PFSK-1 (cell line): ENCODE results near the gene RBPMS2. TPM values are rescaled to one million over a fixed set of nuclear protein-coding genes. Genes with fewer than 3 reads are reported as not detected.

Experiments
- FOXP2 ChIP-seq: optimal IDR thresholded peaks from 2 replicates; pipeline ENCODE3; 2011; ENCODE audit warnings: borderline replicate concordance, control low read depth, inconsistent platforms; ENCODE audit not compliant: insufficient read depth; ENCODE audit errors: extremely low read length, extremely low read depth
- POLR2AphosphoS5 ChIP-seq: IDR thresholded peaks from 2 replicates; pipeline ENCODE4 v1.6.1; 2012; ENCODE audit warnings: low read depth, mild to moderate bottlenecking, control low read depth, low read length, moderate library complexity
- SIN3A ChIP-seq: IDR thresholded peaks from 2 replicates; pipeline ENCODE4 v1.6.1; 2012; ENCODE audit warnings: mild to moderate bottlenecking, low read length, moderate library complexity, borderline replicate concordance; ENCODE audit not compliant: insufficient read depth
- TAF1 ChIP-seq: IDR thresholded peaks from 2 replicates; pipeline ENCODE4 v1.6.1; 2012; ENCODE audit warnings: low read length, control low read depth, borderline replicate concordance; ENCODE audit not compliant: insufficient read depth
- polyA plus RNA-seq: library from polyadenylated mRNA; unstranded; fragments of >200 nt; gene quantifications from one replicate; pipeline ENCODE4 v1.2.1, GENCODE V29; 2012; ENCODE audit warnings: low read depth, missing spikeins; ENCODE audit not compliant: insufficient read length
- TF ChIP-seq, protein P1 (sequence below), 2 experiments: IDR thresholded peaks; 2 replicates each; pipeline versions ENCODE4 v1.6.1 to v1.8.0; 2011 to 2012; ENCODE audit warnings: low read depth in 2 of 2, low read length in 2 of 2, control low read depth in 1 of 2, inconsistent platforms in 1 of 2, mild to moderate bottlenecking in 1 of 2, moderate library complexity in 1 of 2; ENCODE audit not compliant: insufficient read depth in 1 of 2

Gene RBPMS2
- polyA plus RNA-seq: 4.4 TPM

DNA sequence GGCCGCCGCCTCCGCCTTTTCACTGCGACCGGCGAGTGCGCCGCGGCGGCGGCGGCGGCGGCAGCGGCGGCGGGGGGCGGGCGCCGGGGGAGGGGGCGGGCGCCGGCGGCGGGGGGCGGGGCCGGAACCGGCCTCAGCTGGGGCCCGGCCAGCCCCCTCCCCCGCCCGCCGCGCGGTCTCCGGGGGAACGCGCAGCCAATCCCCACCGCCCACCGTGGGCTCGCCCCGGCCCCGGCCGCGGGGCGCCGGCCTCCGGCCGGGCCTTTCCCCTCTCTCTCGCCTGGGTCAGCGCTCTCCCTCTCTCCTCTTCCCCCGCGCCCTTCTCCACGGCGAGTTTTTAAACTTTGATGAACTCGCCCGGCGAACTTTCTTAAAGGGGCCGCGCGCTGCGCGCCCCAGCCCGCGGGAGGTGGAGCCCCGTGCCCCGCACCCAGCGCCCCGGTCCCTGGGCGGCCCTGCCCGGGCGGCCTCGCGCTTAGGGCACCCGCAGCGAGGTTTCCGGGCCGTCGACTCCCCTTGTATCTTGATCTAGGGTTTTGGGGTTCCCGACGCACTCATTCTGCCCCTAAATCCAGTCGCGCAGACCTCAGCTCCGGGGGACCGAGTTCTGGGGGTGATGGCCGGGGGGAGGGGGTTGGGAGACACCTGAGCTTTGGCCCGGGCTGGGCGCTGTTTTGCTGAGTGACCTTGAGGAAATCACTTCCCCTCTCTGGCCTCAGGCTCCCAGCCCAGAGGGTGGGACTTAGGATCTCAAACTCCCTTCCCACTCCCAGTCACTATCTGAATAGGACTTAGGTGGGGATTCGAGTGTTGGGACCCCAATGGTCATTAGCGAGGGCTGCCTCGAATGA, at the start of gene RBPMS2:
TSS of gene RBPMS2 (minus strand) at position 39 of the 851 bp plus-strand sequence. CDS start 270 bp downstream, outside the sequence.
- TF ChIP-seq POLR2AphosphoS5 (no peak), SIN3A (no peak), FOXP2 (no peak), TAF1 (no peak)
- TF ChIP-seq, protein P1, sequence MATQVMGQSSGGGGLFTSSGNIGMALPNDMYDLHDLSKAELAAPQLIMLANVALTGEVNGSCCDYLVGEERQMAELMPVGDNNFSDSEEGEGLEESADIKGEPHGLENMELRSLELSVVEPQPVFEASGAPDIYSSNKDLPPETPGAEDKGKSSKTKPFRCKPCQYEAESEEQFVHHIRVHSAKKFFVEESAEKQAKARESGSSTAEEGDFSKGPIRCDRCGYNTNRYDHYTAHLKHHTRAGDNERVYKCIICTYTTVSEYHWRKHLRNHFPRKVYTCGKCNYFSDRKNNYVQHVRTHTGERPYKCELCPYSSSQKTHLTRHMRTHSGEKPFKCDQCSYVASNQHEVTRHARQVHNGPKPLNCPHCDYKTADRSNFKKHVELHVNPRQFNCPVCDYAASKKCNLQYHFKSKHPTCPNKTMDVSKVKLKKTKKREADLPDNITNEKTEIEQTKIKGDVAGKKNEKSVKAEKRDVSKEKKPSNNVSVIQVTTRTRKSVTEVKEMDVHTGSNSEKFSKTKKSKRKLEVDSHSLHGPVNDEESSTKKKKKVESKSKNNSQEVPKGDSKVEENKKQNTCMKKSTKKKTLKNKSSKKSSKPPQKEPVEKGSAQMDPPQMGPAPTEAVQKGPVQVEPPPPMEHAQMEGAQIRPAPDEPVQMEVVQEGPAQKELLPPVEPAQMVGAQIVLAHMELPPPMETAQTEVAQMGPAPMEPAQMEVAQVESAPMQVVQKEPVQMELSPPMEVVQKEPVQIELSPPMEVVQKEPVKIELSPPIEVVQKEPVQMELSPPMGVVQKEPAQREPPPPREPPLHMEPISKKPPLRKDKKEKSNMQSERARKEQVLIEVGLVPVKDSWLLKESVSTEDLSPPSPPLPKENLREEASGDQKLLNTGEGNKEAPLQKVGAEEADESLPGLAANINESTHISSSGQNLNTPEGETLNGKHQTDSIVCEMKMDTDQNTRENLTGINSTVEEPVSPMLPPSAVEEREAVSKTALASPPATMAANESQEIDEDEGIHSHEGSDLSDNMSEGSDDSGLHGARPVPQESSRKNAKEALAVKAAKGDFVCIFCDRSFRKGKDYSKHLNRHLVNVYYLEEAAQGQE (IDR thresholded peaks at IDR 0.05; ENCODE audit: insufficient read depth in 1 of 2, low read depth in 2 of 2, low read length in 2 of 2): no peak

DNA sequence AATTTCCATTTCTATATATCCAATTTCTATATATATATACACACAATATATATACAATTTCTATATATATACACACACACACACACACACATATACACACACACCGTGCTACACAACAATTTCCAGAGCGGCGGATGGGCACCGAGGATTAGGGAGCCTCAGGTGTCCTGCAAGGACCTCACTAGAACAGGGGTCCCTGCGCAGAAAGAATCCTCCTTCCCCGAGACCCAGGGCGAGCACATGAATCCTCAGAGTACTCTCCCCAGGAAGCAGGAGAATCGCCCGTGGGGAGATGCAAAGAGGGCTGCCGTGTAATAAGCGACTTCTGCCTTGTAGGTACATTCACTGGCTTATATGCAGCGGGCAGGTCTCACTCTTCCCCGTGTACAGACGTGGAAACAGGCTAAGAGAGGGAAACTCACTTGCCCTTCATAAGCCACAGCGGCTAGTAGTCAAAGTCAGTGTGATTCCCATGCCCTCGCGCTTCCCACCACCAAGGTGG, 49.6 kb upstream of the RBPMS2 start:
- TF ChIP-seq POLR2AphosphoS5 (no peak), FOXP2 (no peak), SIN3A (no peak), TAF1 (no peak)
- TF ChIP-seq, protein P1 (IDR thresholded peaks at IDR 0.05; ENCODE audit: insufficient read depth in 1 of 2, low read depth in 2 of 2, low read length in 2 of 2): no peak

DNA sequence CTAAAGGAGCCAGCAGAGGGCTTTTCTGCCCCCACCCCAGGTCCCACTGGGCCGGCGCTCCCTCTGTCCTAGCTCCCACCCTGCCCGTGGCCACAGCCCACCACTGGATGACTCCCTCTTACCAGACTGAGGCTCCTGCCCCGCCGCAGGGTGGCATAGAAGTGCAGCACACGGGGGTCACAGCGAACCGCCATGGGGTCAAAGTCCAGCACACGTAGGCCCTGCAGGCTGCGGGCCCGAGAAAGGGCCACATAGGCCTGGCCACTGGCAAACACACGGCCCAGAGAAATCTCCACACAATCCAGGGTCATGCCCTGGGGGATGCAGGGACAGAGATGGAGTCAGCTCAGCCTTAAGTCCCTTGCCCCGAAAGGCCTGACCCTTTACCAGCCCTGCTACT, 41.1 kb upstream of the RBPMS2 start:
- TF ChIP-seq, protein P1 (IDR thresholded peaks at IDR 0.05; ENCODE audit: insufficient read depth in 1 of 2, low read depth in 2 of 2, low read length in 2 of 2): no peak
- TF ChIP-seq SIN3A: no peak

DNA sequence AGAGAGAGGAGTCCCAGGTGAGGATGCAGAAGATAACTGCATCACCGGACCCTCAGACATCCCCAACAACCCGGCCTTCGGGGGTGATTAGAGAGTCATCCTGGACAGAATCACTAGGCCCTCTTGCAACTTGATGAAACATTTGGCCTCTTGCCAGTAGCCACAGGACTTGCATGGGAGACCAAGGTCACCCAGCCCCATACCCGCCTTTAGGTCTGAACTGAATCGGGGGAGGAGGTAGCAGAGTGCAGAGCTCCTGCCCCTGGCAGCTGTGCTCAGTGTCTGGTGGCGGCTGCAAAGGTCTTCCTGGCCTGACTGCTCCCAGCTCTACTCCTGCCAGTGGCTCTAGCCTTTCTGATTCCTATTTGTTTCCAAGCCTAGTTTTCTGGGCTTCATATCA, 37.7 kb upstream of the RBPMS2 start:
- TF ChIP-seq POLR2AphosphoS5 (no peak), SIN3A (no peak), TAF1 (no peak), FOXP2 (no peak)
- TF ChIP-seq, protein P1 (IDR thresholded peaks at IDR 0.05; ENCODE audit: insufficient read depth in 1 of 2, low read depth in 2 of 2, low read length in 2 of 2): no peak
